ENCODE measurements around the gene PRR18. TPM values are rescaled to one million over a fixed set of nuclear protein-coding genes. Genes with fewer than 3 reads are reported as not detected.

PRR18 gene
- total and polyA plus RNA-seq, 2 of the 13 experiments (the other 11 are each of a cell fraction or from before 2014, with no cell fraction given), result 0.04 TPM

DNA sequence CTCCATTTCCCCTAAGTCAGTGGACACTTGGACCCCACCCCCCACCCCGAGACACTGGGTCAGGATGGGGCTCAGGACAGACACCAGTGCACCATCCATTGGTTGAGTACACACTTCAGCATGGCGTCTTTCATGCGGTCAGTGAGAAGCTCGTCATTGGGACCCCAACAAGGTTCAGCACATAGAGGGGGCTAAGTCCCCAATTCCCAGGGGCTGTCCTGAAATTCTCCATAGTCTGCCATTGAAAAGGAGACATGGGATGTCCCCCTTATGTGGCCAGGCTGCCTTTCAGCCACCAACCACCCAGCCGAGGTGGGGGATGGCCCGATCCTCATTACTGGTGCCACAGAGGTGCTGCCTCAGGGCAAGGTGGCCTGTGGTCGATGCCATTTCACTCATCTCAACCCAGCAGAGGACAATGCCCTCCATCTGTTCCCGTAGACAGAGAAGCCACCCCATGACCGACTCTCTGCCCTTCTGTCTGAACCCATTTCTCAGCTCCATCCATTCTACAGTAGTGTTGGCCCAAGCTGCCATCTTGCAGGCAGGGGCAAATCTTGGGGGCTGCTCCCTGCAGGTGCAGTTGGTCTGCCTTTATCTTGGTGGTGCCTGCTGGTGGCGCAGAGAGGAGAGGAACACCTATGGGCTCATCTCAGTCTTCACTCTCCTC, 37.4 kb downstream of the PRR18 start:
- no peaks in the 10 kb centered on the region for H3K79me2 ChIP-seq (ENCODE audit: insufficient read depth, low read length)
- no peaks in the 10 kb centered on the region for H3K36me3 ChIP-seq (replicated peaks in 1 of 2; ENCODE audit: control insufficient read depth in 1 of 2, insufficient read depth in 2 of 2, low read length in 2 of 2)
- no peak for ATAC-seq
- no peak overlapping the region for H3K4me3 ChIP-seq (replicated peaks in 1 of 3; ENCODE audit: insufficient read depth in 1 of 3, low read depth in 2 of 3, low read length in 3 of 3)
- CTCF ChIA-PET (ENCODE audit: low intra/inter-chr PET ratio, low total read pairs), result no interaction called here
- no peak overlapping the region for H3K9ac ChIP-seq (ENCODE audit: insufficient read depth, low read depth, low read length)
- TF ChIP-seq, protein P1, sequence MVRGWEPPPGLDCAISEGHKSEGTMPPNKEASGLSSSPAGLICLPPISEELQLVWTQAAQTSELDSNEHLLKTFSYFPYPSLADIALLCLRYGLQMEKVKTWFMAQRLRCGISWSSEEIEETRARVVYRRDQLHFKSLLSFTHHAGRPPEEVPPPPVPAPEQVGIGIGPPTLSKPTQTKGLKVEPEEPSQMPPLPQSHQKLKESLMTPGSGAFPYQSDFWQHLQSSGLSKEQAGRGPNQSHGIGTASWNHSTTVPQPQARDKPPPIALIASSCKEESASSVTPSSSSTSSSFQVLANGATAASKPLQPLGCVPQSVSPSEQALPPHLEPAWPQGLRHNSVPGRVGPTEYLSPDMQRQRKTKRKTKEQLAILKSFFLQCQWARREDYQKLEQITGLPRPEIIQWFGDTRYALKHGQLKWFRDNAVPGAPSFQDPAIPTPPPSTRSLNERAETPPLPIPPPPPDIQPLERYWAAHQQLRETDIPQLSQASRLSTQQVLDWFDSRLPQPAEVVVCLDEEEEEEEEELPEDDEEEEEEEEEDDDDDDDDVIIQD (CRISPR knock-in tag; IDR thresholded peaks at IDR 0.05; ENCODE audit: low read depth), result no peak
- TF ChIP-seq, protein P2, sequence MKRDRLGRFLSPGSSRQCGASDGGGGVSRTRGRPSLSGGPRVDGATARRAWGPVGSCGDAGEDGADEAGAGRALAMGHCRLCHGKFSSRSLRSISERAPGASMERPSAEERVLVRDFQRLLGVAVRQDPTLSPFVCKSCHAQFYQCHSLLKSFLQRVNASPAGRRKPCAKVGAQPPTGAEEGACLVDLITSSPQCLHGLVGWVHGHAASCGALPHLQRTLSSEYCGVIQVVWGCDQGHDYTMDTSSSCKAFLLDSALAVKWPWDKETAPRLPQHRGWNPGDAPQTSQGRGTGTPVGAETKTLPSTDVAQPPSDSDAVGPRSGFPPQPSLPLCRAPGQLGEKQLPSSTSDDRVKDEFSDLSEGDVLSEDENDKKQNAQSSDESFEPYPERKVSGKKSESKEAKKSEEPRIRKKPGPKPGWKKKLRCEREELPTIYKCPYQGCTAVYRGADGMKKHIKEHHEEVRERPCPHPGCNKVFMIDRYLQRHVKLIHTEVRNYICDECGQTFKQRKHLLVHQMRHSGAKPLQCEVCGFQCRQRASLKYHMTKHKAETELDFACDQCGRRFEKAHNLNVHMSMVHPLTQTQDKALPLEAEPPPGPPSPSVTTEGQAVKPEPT (CRISPR knock-in tag; IDR thresholded peaks at IDR 0.05; ENCODE audit: low read depth), result no peak
- TF ChIP-seq POLR2G (IDR thresholded peaks at IDR 0.05; ENCODE audit: low read depth, low read length) (no peak), TEAD3 (CRISPR knock-in tag; optimal IDR thresholded peaks at IDR 0.05; ENCODE audit: borderline replicate concordance) (no peak), SNAI1 (CRISPR knock-in tag; IDR thresholded peaks at IDR 0.05; ENCODE audit: borderline replicate concordance) (no peak)
- TF ChIP-seq, protein P3, sequence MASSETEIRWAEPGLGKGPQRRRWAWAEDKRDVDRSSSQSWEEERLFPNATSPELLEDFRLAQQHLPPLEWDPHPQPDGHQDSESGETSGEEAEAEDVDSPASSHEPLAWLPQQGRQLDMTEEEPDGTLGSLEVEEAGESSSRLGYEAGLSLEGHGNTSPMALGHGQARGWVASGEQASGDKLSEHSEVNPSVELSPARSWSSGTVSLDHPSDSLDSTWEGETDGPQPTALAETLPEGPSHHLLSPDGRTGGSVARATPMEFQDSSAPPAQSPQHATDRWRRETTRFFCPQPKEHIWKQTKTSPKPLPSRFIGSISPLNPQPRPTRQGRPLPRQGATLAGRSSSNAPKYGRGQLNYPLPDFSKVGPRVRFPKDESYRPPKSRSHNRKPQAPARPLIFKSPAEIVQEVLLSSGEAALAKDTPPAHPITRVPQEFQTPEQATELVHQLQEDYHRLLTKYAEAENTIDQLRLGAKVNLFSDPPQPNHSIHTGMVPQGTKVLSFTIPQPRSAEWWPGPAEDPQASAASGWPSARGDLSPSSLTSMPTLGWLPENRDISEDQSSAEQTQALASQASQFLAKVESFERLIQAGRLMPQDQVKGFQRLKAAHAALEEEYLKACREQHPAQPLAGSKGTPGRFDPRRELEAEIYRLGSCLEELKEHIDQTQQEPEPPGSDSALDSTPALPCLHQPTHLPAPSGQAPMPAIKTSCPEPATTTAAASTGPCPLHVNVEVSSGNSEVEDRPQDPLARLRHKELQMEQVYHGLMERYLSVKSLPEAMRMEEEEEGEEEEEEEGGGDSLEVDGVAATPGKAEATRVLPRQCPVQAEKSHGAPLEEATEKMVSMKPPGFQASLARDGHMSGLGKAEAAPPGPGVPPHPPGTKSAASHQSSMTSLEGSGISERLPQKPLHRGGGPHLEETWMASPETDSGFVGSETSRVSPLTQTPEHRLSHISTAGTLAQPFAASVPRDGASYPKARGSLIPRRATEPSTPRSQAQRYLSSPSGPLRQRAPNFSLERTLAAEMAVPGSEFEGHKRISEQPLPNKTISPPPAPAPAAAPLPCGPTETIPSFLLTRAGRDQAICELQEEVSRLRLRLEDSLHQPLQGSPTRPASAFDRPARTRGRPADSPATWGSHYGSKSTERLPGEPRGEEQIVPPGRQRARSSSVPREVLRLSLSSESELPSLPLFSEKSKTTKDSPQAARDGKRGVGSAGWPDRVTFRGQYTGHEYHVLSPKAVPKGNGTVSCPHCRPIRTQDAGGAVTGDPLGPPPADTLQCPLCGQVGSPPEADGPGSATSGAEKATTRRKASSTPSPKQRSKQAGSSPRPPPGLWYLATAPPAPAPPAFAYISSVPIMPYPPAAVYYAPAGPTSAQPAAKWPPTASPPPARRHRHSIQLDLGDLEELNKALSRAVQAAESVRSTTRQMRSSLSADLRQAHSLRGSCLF (CRISPR knock-in tag; IDR thresholded peaks at IDR 0.05; ENCODE audit: borderline replicate concordance), result no peak
- TF ChIP-seq, protein P4, sequence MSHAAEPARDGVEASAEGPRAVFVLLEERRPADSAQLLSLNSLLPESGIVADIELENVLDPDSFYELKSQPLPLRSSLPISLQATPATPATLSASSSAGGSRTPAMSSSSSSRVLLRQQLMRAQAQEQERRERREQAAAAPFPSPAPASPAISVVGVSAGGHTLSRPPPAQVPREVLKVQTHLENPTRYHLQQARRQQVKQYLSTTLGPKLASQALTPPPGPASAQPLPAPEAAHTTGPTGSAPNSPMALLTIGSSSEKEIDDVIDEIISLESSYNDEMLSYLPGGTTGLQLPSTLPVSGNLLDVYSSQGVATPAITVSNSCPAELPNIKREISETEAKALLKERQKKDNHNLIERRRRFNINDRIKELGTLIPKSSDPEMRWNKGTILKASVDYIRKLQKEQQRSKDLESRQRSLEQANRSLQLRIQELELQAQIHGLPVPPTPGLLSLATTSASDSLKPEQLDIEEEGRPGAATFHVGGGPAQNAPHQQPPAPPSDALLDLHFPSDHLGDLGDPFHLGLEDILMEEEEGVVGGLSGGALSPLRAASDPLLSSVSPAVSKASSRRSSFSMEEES (CRISPR knock-in tag; IDR thresholded peaks at IDR 0.05), result no peak
- POLR2A ChIA-PET, result no interaction called here
- H3K4me2 ChIP-seq (ENCODE audit: low read depth, low read length), result no peak overlapping the region
- DNase-seq (ENCODE audit: low spot score), result no peak
- H3K9me3 ChIP-seq (ENCODE audit: low read length), result no peaks in the 10 kb centered on the region
- in situ Hi-C loops (cut with HindIII; ENCODE audit: extremely low pct_ligation_motif_present, low pct_unique_long_range_greater_than_20kb) (no loop called here), intact Hi-C loops (cut with micrococcal nuclease; ENCODE audit: unreplicated experiment) (loop anchor here (10.0 kb wide), 1 partner anchor 194 kb away; no protein-coding TSS in a partner anchor)
- no TSS peak for BruUV-seq (replicated peaks)
- H3K27ac ChIP-seq (ENCODE audit: extremely low read length, insufficient read depth, low read length), result no peak overlapping the region
- peaks cover 1% of the 10 kb centered on the region; the same call in 1 of the 2 replicates for H3K4me1 ChIP-seq (ENCODE audit: insufficient read depth, low read length)
- H4K20me1 ChIP-seq (ENCODE audit: insufficient read depth, low read length), result no peaks in the 10 kb centered on the region
- FAIRE-seq, result no peak
- 39% methylated on average over 7 of the region's 10 CpGs for WGBS (ENCODE audit: low lambda C conversion rate)
- H2AFZ ChIP-seq (ENCODE audit: low read length), result no peak overlapping the region
- H3K27me3 ChIP-seq (ENCODE audit: control insufficient read depth in 1 of 2, insufficient read depth in 2 of 2, low read length in 2 of 2), result peaks cover 12 to 55% of the 10 kb centered on the region in 2 experiments

All from HepG2 (cell line).